Suppressor macrophage treated with lipopolysaccharide for 1 hour (primary cell): ENCODE results near the gene TSPOAP1.

Experiments
- DNase-seq, 3 donors: peaks; one replicate each; pipeline ENCODE4 v3.0.0-alpha.2; 2020 to 2022

Gene TSPOAP1

DNA sequence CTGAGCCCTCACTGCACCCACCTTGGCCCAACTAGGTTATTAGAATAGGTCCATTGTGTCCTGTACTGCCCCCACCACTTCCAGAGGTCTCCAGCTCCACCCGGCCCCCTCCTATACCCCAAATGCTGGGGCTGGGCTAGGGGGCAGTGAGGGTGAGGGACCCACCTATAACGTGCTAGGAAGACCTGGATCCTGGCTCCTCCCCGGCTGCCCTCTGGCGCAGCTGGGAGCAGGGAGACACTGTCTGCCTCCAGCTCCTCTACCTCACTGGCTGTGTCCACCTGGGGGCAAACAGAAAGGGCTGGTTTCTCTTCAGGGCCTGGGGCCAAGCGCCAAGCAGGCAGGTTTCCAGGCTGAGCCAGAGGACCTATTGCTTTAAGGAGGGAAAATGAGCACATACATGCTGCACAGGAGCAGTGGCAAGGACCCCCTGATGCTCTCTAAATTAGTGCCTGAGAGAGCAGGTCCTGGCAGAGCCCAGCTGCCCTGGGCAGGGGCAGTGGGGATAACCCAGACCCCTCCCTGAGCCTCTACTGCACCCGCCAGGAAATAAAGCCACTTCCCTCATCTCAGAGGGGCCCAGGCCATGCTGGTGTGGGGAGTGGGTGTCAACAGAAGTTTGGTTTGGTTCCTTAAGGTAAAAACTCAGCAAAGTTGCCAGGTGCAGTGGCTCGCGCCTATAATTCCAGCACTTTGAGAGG, 12.2 kb downstream of the TSPOAP1 start:
- no peak for DNase-seq

DNA sequence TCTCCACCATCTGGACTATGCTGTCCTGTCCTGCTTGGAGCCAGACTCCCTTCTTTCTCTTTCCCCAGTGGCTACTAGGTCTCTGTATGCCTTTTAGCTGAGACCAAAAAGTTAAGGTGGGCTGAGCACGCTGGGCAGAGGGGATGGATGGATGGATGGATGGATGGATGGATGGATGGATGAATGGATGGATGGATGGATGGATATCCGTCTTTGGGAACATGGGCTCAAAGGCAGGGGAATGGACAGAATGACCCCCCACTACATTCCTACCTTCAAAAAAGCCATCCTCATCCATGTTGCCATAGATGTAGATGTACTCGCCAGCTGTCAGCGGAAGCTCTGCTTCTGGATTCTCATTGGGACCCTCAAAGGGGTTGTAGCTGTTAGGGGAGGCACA, 12.8 kb downstream of the TSPOAP1 start:
- no peak for DNase-seq

DNA sequence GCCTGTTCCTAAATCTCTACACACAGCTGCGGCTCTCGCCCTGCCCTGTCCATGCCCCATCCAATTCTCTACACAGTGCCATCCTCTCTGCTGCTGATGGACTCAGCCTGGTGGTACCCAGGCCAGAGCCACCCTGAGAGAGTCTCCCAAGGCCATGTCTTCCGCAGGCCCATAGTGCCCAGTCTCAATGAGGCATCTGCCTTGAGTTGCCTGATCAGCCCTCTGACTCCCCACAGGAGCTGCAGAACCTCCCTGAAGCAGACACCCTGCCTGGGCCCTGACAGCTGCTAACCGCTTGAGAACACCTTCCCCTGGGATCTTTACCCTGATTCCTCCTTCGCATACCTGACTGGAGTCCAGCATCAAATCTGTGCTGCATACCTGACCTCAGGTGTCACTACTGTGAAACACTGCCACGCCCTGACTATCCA, 13.3 kb downstream of the TSPOAP1 start:
- DNase-seq = no peak

DNA sequence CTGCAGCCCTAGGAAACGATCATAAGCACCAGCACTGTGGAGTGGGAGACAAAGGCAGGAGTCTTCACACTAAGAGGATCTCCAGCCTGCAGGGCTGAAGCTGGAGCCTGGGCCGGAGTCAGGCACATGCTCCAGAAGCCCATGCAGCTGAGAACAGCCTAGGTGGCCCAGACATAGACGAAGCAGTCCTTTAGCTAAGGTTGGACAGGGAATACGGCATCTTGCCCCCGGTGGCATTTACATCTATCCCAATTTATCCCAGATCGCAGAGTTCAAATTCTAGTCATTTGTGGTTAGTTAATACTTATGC, 13.9 kb downstream of the TSPOAP1 start:
- DNase-seq = no peak

DNA sequence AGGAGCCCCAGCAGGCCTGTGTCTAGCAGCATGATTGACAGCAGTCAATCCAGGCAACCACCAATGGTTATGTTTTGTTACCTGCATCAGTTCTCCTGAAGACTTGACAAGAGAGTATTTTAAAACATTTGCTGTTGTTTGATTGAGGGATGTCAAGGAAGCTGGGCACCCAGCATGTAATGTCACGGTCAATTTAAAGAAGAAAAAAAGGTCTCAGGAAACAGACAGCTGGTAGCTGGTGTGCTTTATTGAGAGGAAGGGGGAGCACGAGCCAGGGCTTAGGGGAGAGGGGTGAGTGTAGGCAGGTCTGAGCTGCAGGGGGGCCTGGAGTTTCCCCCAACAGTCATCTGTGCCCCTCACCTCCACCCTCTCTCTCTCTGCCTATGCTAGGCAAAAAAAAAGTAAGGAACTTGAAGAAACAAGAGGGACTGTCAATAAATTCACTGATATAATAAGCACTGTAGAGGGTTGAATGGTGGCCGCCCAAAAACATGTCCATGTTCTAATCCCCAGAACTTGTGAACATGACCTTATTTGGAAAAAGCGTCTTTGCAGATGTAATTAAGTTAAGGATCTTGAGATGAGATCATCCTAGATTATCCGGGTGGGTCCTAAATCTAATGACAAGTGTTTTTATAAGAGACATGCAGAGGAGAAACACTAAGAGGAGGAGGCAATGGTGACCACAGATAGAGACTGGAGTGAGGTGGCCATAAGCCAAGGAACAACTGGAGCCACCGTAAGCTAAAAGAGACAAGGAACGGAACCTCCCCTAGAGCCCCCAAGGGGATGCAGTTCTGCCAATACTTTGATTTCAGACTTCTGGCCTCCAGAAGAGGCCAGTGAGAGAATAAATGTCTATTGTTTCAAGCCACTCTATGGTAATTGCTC, 14.5 kb downstream of the TSPOAP1 start:
- no peak for DNase-seq

DNA sequence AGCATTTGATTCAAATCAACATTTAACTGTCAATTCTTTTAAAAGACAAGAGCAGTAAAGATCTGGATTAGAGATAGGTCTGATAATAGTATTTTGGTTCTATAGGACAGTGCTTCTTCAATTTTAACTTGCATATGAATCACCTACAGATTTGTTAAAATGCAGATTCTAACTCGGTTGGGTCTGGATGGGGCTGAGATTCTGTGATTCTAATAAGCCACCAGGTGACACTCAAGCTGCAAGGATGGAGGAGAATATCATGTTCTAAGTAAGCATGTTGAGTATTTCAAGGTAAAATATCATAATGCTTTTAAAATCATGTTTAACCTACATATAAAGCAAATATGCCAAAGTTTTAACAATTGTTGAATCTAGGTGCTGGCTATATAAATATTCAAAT, 15.8 kb downstream of the TSPOAP1 start:
- no peak for DNase-seq

DNA sequence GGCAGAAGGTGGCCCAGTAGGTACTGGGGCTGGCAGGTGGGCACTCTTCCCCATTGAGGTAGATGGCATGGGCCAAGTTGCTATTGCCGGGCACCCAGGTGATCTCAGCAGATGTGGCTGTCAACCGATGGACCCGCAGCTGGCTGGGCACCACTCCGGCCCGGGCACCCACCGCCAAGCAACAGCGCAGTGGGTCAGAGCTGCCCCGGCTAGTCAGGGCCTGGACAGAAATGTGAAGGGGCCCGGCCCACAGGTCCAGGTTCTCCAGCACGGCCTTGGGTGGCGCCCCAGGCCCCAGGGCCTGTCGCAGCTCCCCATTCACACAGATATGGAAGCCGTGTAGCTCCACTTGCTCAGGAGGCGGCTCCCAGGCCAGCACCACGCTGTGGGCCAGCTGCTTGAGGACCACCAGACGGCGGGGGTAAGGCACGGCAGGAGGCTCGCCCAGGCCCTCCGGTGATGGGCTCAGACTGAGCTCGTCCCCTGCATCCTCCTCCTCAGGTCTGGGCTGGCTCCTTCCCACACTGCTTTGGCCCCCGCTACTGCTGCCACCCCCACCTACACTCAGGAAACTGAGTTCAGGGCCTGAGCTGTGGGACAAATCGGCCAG, 16.5 kb downstream of the TSPOAP1 start:
- no peak for DNase-seq

DNA sequence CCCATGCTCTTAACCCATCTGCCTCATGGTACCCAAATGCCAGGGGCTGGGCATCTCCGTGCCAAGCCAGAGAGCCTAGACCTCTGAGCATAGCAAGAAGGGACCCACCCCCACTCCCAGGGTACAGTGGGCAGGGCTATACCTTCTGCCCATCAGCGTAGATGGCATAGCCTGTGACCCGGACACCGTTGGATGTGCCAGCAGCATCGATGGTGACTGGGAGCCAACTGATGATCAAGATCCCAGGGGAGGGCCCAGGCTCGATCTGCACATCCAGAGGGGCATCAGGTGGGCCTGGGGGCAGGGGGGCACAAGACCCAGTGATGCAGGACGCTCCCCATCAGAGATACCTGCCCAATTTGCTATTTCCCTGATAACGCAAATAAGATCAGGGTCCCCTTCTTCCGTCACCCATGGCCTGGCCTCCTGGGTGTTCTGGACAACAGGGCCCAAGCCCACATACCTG, 17.1 kb downstream of the TSPOAP1 start:
- DNase-seq = no peak

DNA sequence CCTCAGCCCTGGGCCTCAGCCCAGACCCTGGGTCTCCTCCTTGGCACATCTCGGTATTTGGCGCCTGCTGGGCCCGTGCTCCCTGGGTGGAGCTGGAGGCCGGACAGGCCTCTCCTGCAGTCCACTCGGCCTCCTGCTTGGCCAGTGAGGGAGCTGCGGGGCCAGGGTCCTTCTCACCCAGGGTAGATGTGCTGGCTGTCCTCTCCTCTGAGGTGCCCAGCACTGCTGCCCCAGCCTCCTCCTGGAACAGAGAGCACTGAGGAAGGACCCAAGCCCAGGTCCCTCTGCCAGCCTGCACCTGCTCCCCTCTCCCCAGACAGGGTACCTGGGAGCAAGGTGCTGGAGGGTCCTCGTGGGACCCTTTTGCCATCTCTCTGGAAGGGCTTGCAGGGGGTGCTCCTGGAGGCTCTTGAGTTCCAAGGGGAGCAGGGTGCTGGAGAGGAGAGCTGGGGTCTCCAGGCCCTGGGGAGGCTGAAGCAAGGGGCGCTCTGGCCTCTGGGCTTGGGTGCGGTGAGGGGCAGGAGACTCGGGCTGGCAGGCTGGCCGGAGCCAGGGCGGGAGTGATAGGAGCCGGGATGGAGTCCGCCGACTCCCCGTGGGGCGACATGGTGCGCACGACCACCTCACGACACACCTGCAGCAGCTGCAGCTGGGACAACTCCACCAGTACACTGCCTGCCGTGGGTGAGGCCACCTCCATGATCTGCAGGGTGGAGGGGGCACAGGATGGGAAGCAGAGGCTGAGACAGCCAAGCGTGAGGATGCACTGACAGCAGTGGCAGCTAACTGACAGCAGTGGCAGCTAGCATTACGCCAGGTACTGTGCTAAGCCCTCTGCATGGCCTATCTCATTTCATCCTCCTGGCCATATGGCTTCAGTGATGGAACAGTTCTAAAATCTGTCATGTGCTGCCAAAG, 17.8 kb downstream of the TSPOAP1 start:
- no peak for DNase-seq

DNA sequence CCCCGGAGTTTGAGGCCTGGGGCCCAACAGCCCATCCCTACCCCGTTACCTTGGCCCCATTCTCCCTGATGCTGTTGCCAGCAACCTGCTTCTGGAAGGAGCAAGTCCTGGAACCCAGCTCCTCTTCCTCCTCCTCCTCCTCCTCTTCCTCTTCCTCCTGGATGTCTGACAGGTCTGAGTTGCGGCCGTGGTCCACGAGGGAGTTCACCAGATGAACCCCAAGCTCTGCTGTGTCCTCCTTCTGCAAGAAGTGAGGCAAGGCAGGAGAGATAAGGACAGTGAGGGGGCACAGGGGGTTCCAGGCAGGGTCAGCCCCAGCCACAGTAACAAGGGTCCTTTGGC, 18.7 kb downstream of the TSPOAP1 start:
- DNase-seq = no peak

DNA sequence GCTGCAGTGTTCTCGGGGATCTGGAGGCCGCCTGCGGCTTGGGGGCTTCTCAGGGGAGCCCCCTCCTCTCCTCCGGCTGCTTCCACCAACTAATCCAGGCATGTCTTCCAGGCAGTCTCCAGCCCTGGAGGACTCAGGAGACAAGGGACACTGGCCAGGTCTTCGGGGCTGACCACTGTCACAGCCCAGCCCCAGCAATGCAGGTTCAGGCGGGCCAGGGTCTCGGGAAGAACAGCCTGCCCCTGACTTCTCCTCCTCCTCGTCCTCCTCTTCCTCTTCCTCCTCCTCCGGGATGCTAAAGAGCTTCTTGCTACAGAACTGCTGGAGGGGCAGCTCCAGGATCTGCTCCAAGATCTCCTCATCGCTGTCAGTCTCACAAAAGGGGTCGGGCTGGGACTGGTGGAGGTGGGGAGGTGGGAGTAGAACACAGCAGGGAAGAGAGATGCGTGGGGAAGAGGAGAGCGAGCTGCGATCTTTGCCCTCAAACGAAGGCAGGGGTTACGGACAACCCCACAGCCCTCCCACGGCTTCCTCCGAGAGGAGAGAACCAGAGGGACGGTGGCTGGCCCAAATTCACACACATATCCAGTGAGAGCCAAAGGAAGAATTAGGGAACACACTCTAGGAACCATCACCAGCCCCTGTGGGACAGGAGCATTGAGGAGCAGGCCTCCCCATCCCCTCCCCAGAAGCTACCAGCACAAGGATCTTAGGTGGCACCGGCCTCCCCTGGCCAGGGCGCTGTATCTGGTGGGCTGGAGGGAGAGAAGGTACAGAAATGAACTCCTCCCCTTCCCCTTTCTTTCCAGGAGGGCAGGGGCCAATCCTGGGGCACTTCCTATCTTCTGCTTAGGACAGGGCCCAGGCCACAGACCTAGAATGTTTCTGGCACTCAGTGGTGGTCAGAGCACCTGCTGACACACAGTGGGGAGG, 19.3 kb downstream of the TSPOAP1 start:
- peak; percentile 39 to 55 (median 40) for DNase-seq

DNA sequence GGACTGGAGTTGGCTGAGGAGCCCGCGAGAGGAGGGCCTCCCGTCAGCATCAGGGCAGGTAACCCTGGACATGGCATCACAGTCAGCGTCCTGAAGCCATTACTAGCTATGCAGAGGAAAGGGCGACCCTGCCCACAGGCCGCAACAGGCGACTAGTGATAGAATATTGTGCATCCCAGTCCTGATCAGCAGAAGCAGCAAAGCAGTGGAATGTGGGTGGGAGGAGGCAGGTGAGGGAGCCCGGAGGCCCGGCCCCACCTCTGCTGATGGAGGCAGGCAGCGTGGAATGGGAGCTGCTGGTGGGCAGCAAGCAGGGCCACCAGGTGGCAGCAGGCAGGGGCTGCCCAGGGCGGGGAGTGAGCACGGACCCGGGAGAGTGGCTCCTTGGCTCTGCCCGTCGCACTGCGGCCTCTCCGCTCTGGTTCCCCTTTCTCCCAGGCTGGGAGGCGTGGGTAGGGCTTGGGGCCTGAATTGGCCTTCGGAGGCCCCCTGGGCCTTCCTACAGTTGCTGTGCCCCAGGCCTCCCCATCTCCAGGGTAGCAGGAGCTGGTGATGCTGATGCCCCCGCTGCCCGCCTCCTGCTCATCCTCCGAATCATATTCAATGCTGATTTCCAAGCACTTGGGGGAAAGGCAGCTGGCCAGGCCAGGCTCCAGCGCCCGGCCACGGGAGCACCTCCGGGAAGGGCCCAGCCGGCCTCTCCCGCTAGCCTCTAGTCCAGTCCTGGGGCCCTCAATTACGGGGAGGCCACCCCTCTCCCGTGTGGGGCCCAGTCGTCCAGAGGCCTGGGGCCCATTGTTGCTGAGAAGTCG, 20.2 kb downstream of the TSPOAP1 start:
- peak; percentile 72 to 81 (median 74) for DNase-seq

DNA sequence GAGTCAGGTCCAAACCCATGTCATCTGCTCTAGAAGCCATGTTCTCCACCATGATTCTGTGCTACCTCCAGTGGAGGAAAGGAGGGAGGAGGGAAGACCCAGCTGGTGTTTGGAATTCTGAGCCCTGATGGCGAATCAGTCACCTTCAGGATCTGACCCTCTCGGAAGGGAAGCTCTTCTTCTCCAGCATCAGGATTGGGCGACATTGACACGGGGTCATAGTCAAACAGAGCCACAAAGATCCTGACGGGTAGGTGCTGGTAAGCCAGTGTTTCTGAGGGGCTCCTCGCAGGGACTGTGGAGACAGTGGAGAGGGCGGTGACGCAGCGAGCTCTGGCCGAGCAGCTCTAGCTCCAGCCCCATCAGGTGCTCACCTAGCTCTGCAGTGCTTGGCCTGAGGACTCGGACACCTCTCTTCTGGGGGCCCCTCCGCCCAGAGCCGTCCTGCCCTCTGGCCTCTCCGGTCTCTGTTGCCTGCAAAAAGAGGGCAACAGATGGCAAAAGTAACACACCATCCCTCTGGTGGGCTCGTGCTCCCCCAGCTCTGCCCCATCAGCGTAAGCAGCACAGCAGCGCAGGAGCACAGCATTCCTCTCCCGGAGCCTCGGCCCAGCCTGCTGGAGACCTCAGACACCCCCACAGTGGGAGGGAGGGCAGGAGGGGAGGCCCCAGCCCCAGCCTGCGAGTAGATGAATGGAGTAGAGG, 21.0 kb downstream of the TSPOAP1 start:
- DNase-seq = no peak

DNA sequence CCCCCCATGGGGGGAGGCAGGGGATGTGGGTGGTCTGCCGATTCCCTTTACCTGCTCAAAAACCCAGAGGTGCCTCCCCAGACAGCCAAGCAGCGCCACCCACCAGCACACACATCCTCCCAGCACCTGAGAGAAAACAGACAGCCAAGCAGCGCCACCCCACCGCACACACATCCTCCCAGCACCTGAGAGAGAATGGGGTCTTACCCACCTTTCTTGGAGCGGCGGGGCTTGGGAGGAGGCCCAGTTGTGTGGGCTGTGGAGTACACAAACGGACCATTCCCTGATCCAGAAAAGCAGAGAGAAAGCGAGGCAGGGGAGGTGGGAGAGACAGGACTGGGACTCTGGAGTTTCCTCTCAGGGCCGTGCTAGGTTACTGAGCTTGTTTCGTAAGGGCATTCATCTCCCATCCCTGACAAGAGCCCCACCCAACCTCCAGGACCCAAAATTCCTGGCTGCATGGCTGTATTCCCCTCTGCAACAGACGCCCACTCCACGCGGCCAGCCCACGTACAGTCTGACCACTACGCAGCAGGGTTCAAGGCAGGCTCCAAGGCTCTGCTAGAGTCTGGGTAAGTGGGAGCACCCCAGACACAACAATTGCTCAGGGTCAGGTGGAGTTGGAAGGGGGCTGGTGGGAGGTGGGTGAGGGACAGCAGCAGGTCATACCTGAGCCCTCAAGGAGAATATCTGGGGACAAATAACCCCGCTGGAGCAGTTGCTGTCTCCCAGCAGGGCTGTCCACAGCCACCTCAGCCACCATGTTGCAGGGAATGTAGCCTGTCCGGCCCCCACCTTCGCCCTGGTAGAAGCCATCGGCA, 22.3 kb downstream of the TSPOAP1 start:
- no peak for DNase-seq

DNA sequence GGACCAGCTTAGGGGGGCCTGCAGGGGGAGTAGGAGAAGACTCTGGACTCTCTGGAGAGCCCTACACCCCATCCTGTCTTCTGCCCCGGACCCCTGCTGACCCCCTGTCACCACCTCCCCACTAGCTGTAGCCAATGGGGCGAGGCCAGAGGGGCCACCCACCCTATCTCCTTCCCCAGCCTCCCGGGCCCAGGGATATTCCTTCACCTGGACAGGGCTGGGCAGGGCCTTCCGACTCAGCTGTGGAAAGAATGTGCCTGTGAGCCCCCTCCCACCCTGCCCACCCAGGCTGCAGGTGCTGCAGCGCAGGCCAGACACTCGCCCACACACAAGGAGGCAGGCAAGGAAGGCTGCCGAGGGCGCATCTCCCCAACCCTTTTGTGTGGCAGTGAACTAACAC, 23.0 kb downstream of the TSPOAP1 start:
- no peak for DNase-seq

DNA sequence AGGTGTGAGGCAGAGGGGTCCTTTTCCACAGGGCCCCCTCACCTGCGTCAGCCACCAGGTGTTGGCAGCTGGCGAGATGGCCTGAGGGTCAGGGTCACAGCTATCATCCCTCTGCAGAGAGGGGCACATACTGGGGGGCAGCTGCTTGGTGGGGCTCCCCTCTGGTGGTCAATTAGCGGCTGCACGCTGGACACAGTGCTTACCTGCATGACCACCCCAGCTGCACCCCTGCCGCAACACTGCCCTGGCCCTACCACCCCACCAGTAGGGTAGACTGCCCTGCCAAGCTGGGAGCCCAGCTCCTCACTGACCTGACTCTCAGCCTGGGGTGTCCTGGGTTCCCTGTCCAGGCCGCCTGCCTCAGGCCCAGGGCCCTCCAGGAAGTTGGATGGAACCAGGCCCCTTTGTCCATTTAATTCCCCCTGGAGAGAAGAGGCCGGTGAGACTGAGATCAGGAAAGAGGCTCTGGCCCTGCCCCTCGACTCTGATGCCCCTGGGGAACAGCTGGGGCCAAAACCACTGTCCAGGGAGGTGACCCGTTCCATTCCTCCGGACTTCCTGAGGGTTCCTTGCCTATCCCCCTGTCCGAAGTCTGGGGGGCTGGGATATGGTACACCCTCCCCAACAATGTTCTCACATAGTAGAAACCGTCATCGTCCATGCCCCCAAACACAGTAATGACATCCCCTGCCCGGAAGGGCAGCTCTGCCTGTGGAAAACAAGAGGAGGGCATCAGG, 23.7 kb downstream of the TSPOAP1 start:
- DNase-seq = no peak

DNA sequence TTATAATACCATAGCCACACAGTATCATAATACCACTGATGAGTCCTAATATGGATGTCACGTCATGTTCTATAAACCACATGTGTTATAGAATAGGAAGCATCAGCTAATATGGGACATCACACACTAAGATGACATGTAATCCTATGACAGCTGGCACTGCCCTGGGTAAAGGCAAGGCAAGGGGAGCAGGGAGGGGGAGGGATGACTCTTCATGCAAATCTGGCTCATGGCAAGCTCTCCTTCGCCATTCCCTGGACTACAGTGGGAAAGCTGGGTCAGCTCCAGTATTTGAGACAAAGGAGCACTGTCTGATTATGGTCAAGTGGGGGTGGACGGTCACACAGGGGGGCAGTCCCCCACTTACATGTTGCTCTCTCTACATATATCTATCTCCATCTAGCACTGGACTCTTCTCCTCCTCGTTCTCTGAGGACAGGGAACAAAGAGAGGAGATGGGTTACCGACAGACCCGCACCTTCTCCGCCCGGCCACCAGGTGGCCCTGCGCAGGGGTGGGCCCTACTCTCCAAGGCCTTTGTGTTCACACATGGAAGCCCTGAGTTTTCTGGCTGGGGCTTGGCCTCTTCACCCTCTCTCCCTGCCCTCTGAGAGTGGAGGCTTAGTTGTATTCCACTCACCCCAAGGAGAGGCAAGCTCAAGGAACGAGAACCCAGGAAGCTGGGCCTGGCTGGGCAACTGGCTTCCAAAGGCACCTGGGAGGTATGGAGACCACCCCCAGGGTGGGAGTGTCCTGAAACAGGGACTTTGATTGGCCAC, 24.4 kb downstream of the TSPOAP1 start:
- DNase-seq = peak; percentile 64 to 75 (median 67)
